Measurements from ENCODE around the gene PITPNC1. TPM values are rescaled to one million over a fixed set of nuclear protein-coding genes. Genes with fewer than 3 reads are reported as not detected.
"Not testable (repeated sequence)": the region's sequence is repeated elsewhere in the genome, so short reads cannot be mapped to it uniquely, and the experiment has no call there.

The PITPNC1 gene
- total RNA-seq, 1 donor from 2014 or later: 40.3 TPM

GRCh38 chr17:67700037-67700724, 323.1 kb downstream of the PITPNC1 start:
- no peak for DNase-seq
- H3K27ac Mint-ChIP-seq (ENCODE audit: unreplicated experiment): no peak overlapping the region
- peaks cover 14% of the 10 kb centered on the region for H3K4me1 Mint-ChIP-seq (ENCODE audit: low read depth, unreplicated experiment)
- H3K36me3 Mint-ChIP-seq (ENCODE audit: unreplicated experiment): peaks cover 3% of the 10 kb centered on the region
- H3K9me3 Mint-ChIP-seq (ENCODE audit: unreplicated experiment): peaks cover 8% of the 10 kb centered on the region
- peaks cover 7% of the 10 kb centered on the region for H3K27me3 Mint-ChIP-seq (ENCODE audit: unreplicated experiment)
- TF ChIP-seq CTCF (IDR thresholded peaks at IDR 0.05; ENCODE audit: partially characterized antibody, unreplicated experiment): no peak
- H3K4me3 Mint-ChIP-seq (ENCODE audit: unreplicated experiment): no peak overlapping the region

- peaks cover 3% of the 10 kb centered on the region for H3K36me3 Mint-ChIP-seq (ENCODE audit: unreplicated experiment)
- no peak for DNase-seq
- H3K9me3 Mint-ChIP-seq (ENCODE audit: unreplicated experiment): peaks cover 8% of the 10 kb centered on the region
- no peak overlapping the region for H3K4me3 Mint-ChIP-seq (ENCODE audit: unreplicated experiment)
- peaks cover 14% of the 10 kb centered on the region for H3K4me1 Mint-ChIP-seq (ENCODE audit: low read depth, unreplicated experiment)
- H3K27ac Mint-ChIP-seq (ENCODE audit: unreplicated experiment): no peak overlapping the region
- no peak for TF ChIP-seq CTCF (IDR thresholded peaks at IDR 0.05; ENCODE audit: partially characterized antibody, unreplicated experiment)
- H3K27me3 Mint-ChIP-seq (ENCODE audit: unreplicated experiment): peaks cover 7% of the 10 kb centered on the region
Observed at GRCh38 chr17:67700725-67701119, 323.6 kb downstream of the PITPNC1 start.

GRCh38 chr17:67702861-67703260, 325.8 kb downstream of the PITPNC1 start:
- not testable (repeated sequence) for H3K4me1 Mint-ChIP-seq (ENCODE audit: low read depth, unreplicated experiment); DNase-seq; H3K36me3 Mint-ChIP-seq (ENCODE audit: unreplicated experiment); H3K9me3 Mint-ChIP-seq (ENCODE audit: unreplicated experiment); H3K4me3 Mint-ChIP-seq (ENCODE audit: unreplicated experiment); H3K27me3 Mint-ChIP-seq (ENCODE audit: unreplicated experiment); H3K27ac Mint-ChIP-seq (ENCODE audit: unreplicated experiment)

GRCh38 chr17:67707442-67707841, 330.4 kb downstream of the PITPNC1 start:
- H3K27ac Mint-ChIP-seq (ENCODE audit: unreplicated experiment): no peak overlapping the region
- no peaks in the 10 kb centered on the region for H3K36me3 Mint-ChIP-seq (ENCODE audit: unreplicated experiment)
- H3K9me3 Mint-ChIP-seq (ENCODE audit: unreplicated experiment): peaks cover 4% of the 10 kb centered on the region
- no peak overlapping the region for H3K4me3 Mint-ChIP-seq (ENCODE audit: unreplicated experiment)
- TF ChIP-seq CTCF (IDR thresholded peaks at IDR 0.05; ENCODE audit: partially characterized antibody, unreplicated experiment): no peak
- H3K4me1 Mint-ChIP-seq (ENCODE audit: low read depth, unreplicated experiment): no peaks in the 10 kb centered on the region
- H3K27me3 Mint-ChIP-seq (ENCODE audit: unreplicated experiment): peaks cover 3% of the 10 kb centered on the region
- DNase-seq: no peak

- Mint-ChIP-seq H3K27ac (ENCODE audit: unreplicated experiment) (no peak overlapping the region), H3K9me3 (ENCODE audit: unreplicated experiment) (peaks cover 4% of the 10 kb centered on the region)
Observed at GRCh38 chr17:67708378-67708777, 331.3 kb downstream of the PITPNC1 start.

More at GRCh38 chr17:67708378-67708777, 331.3 kb downstream of the PITPNC1 start:
- no peaks in the 10 kb centered on the region for H3K4me1 Mint-ChIP-seq (ENCODE audit: low read depth, unreplicated experiment)
- peaks cover 3% of the 10 kb centered on the region for H3K27me3 Mint-ChIP-seq (ENCODE audit: unreplicated experiment)
- H3K4me3 Mint-ChIP-seq (ENCODE audit: unreplicated experiment): no peak overlapping the region
- DNase-seq: no peak
- TF ChIP-seq CTCF (IDR thresholded peaks at IDR 0.05; ENCODE audit: partially characterized antibody, unreplicated experiment): no peak
- no peaks in the 10 kb centered on the region for H3K36me3 Mint-ChIP-seq (ENCODE audit: unreplicated experiment)
